H4 (cell line): Measurements from ENCODE around the gene FNDC8. TPM values are rescaled to one million over a fixed set of nuclear protein-coding genes. Genes with fewer than 3 reads are reported as not detected.
"Not testable (repeated sequence)": the region's sequence is repeated elsewhere in the genome, so short reads cannot be mapped to it uniquely, and the experiment has no call there.

Experiments
- DNase-seq: peaks from one replicate; pipeline ENCODE4 v3.0.0-alpha.2; 2015; ENCODE audit warnings: low spot score
- total RNA-seq: library from RNA; depleted of rRNA; stranded (reverse); fragments of >200 nt; shearing (Covaris generic); gene quantifications from 2 replicates; pipeline ENCODE4 v1.2.3, GENCODE V29; 2014; rRNA removed

The FNDC8 gene
- 0.25 TPM in 1 of 2 replicates, not detected in the other for total RNA-seq

- DNase-seq: no peak
These were observed at the start of gene FNDC8 for GRCh38 chr17:35121315-35121714. Gene FNDC8 (plus strand): TSS chr17:35121615. CDS start chr17:35121694, 79 bp downstream.

GRCh38 chr17:35073183-35073790 lies 48.1 kb upstream of the FNDC8 start:
- DNase-seq: no peak

- no peak for DNase-seq
These were observed 47.3 kb upstream of the FNDC8 start for GRCh38 chr17:35073991-35074627.

GRCh38 chr17:35074711-35075707 lies 46.4 kb upstream of the FNDC8 start:
- no peak for DNase-seq

GRCh38 chr17:35076874-35077273 lies 44.5 kb upstream of the FNDC8 start:
- DNase-seq: no peak

GRCh38 chr17:35079547-35080423 lies 41.6 kb upstream of the FNDC8 start:
- no peak for DNase-seq

- no peak for DNase-seq
These were observed 40.9 kb upstream of the FNDC8 start for GRCh38 chr17:35080536-35080935.

GRCh38 chr17:35081638-35082037 lies 39.8 kb upstream of the FNDC8 start:
- DNase-seq: no peak

GRCh38 chr17:35082073-35082657 lies 39.2 kb upstream of the FNDC8 start:
- DNase-seq: peak; percentile 61

- DNase-seq: no peak
These were observed 38.3 kb upstream of the FNDC8 start for GRCh38 chr17:35083071-35083470.

- peak; percentile 41 for DNase-seq
These were observed 36.4 kb upstream of the FNDC8 start for GRCh38 chr17:35084987-35085386.

GRCh38 chr17:35086164-35086563 lies 35.3 kb upstream of the FNDC8 start:
- no peak for DNase-seq

GRCh38 chr17:35086931-35087573 lies 34.4 kb upstream of the FNDC8 start:
- no peak for DNase-seq

- DNase-seq: peak; percentile 14
These were observed 33.6 kb upstream of the FNDC8 start for GRCh38 chr17:35087731-35088355.

- DNase-seq: peak; percentile 30
These were observed 33.0 kb upstream of the FNDC8 start for GRCh38 chr17:35088356-35088880.

GRCh38 chr17:35088881-35089585 lies 32.4 kb upstream of the FNDC8 start:
- peak; percentile 58 for DNase-seq

GRCh38 chr17:35089586-35090296 lies 31.7 kb upstream of the FNDC8 start:
- peak; percentile 27 for DNase-seq

- DNase-seq: not testable (repeated sequence)
These were observed 30.7 kb upstream of the FNDC8 start for GRCh38 chr17:35090707-35091106.
